Brain microvascular endothelial cell (primary cell): Measurements from ENCODE around the gene PRPS1L1.

Experiments used
- DNase-seq: peaks from one replicate; pipeline ENCODE4 v3.0.0-alpha.2; 2020
- H3K27ac ChIP-seq: fragments of 250-450 bp; sonication (Bioruptor Pico); 2 replicates; pipeline ENCODE4 v1.5.1; 2020; ENCODE audit warnings: mild to moderate bottlenecking, moderate library complexity
- H3K27me3 ChIP-seq: fragments of 250-450 bp; sonication (Bioruptor Pico); replicated peaks from 2 replicates; pipeline ENCODE4 v1.5.1; 2020; ENCODE audit warnings: mild to moderate bottlenecking
- H3K36me3 ChIP-seq: fragments of 250-450 bp; sonication (Bioruptor Pico); replicated peaks from 2 replicates; pipeline ENCODE4 v1.5.1; 2020; ENCODE audit warnings: mild to moderate bottlenecking
- H3K4me3 ChIP-seq: 2 replicates; pipeline ENCODE4 v1.5.1; 2011; ENCODE audit warnings: low read depth, mild to moderate bottlenecking, control low read depth, low read length, moderate library complexity
- CTCF ChIP-seq: IDR thresholded peaks from 2 replicates; pipeline ENCODE4 v1.5.1; 2011; ENCODE audit warnings: low read depth, mild to moderate bottlenecking, moderate library complexity, low read length, control low read depth, inconsistent platforms; ENCODE audit errors: missing control alignments
- in situ Hi-C: cut with HindIII; loops from 2 replicates; pipeline ENCODE4 v1.10.0; 2017; ENCODE audit warnings: low sequenced_read_pairs, low pct_ligation_motif_present

PRPS1L1 gene

GRCh38 chr7:17994079-17994850, 33.4 kb downstream of the PRPS1L1 start:
- Histone ChIP-seq H3K36me3 (no peaks in the 10 kb centered on the region), H3K27ac (no peak overlapping the region), H3K4me3 (no peak overlapping the region), H3K27me3 (no peaks in the 10 kb centered on the region)
- in situ Hi-C loops: no loop called here
- no peak for DNase-seq
- TF ChIP-seq CTCF: no peak

- TF ChIP-seq CTCF: peak; percentile 62
- in situ Hi-C loops: no loop called here
- no peak for DNase-seq
Measured at GRCh38 chr7:17991866-17992648, 35.6 kb downstream of the PRPS1L1 start.

GRCh38 chr7:17990761-17991160, 36.9 kb downstream of the PRPS1L1 start:
- no peak overlapping the region for H3K27ac ChIP-seq
- no peak overlapping the region for H3K4me3 ChIP-seq
- no peaks in the 10 kb centered on the region for H3K27me3 ChIP-seq
- DNase-seq: no peak
- TF ChIP-seq CTCF: no peak
- in situ Hi-C loops: no loop called here
- no peaks in the 10 kb centered on the region for H3K36me3 ChIP-seq

More at GRCh38 chr7:17991866-17992648, 35.6 kb downstream of the PRPS1L1 start:
- H3K27me3 ChIP-seq: no peaks in the 10 kb centered on the region
- H3K4me3 ChIP-seq: no peak overlapping the region
- H3K36me3 ChIP-seq: no peaks in the 10 kb centered on the region
- H3K27ac ChIP-seq: no peak overlapping the region

- Histone ChIP-seq H3K27me3 (no peaks in the 10 kb centered on the region), H3K27ac (no peak overlapping the region), H3K4me3 (no peak overlapping the region), H3K36me3 (no peaks in the 10 kb centered on the region)
- in situ Hi-C loops: no loop called here
- no peak for TF ChIP-seq CTCF
- peak; percentile 22 for DNase-seq
Measured at GRCh38 chr7:17989546-17989945, 38.1 kb downstream of the PRPS1L1 start.

- DNase-seq: no peak
- TF ChIP-seq CTCF: no peak
- no peaks in the 10 kb centered on the region for H3K36me3 ChIP-seq
- in situ Hi-C loops: no loop called here
- no peak overlapping the region for H3K4me3 ChIP-seq
- no peak overlapping the region for H3K27ac ChIP-seq
- H3K27me3 ChIP-seq: no peaks in the 10 kb centered on the region
Measured at GRCh38 chr7:17988858-17989257, 38.8 kb downstream of the PRPS1L1 start.
